MM.1S (cell line): ENCODE measurements around the gene MEP1A.
"Not testable (repeated sequence)": the region's sequence is repeated elsewhere in the genome, so short reads cannot be mapped to it uniquely, and the experiment has no call there.

ENCODE experiments used
- DNase-seq: peaks from one replicate; pipeline ENCODE4 v3.0.0-alpha.2; 2015
- H2AFZ ChIP-seq: fragments of 300-600 bp; sonication (generic); 2 replicates; pipeline ENCODE4 v1.6.0; 2016; ENCODE audit warnings: antibody characterized with exemption, low read length
- H3F3A ChIP-seq: fragments of 300-600 bp; sonication (generic); 2 replicates; pipeline ENCODE4 v1.6.1; 2016; ENCODE audit warnings: mild to moderate bottlenecking, antibody characterized with exemption, low read length, moderate library complexity, mixed read lengths; ENCODE audit not compliant: insufficient read depth
- H3K27ac ChIP-seq: fragments of 300-600 bp; sonication (generic); 2 replicates; pipeline ENCODE4 v1.5.1; 2016; ENCODE audit warnings: mild to moderate bottlenecking, low read length
- H3K27me3 ChIP-seq: fragments of 300-600 bp; sonication (generic); replicated peaks from 2 replicates; pipeline ENCODE4 v1.6.0; 2016; ENCODE audit warnings: low read length; ENCODE audit not compliant: insufficient read depth
- H3K36me3 ChIP-seq: fragments of 300-600 bp; sonication (generic); replicated peaks from 2 replicates; pipeline ENCODE4 v1.6.1; 2016; ENCODE audit warnings: mild to moderate bottlenecking, low read length, mixed read lengths; ENCODE audit not compliant: insufficient read depth
- H3K4me1 ChIP-seq: fragments of 300-600 bp; sonication (generic); 2 replicates; pipeline ENCODE4 v1.6.1; 2016; ENCODE audit warnings: low read length, mixed read lengths
- H3K4me2 ChIP-seq: fragments of 300-600 bp; sonication (generic); 2 replicates; pipeline ENCODE4 v1.6.0; 2016; ENCODE audit warnings: low read depth, low read length
- H3K4me3 ChIP-seq: fragments of 300-600 bp; sonication (generic); 2 replicates; pipeline ENCODE4 v1.5.1; 2016; ENCODE audit warnings: low read length, mixed read lengths
- H3K79me2 ChIP-seq: fragments of 300-600 bp; sonication (generic); 2 replicates; pipeline ENCODE4 v1.6.1; 2016; ENCODE audit warnings: mixed run types, low read length, mixed read lengths
- H3K9ac ChIP-seq: fragments of 300-600 bp; sonication (generic); 2 replicates; pipeline ENCODE4 v1.6.1; 2016; ENCODE audit warnings: low read length, mixed read lengths
- H3K9me2 ChIP-seq: fragments of 300-600 bp; sonication (generic); replicated peaks from 2 replicates; pipeline ENCODE4 v1.6.1; 2016; ENCODE audit warnings: mild to moderate bottlenecking, low read length, mixed read lengths; ENCODE audit not compliant: insufficient read depth
- H3K9me3 ChIP-seq: fragments of 300-600 bp; sonication (generic); replicated peaks from 2 replicates; pipeline ENCODE4 v1.6.1; 2016; ENCODE audit warnings: mild to moderate bottlenecking, low read length, mixed read lengths; ENCODE audit not compliant: insufficient read depth
- H4K20me1 ChIP-seq: fragments of 300-600 bp; sonication (generic); 2 replicates; pipeline ENCODE4 v1.6.1; 2016; ENCODE audit warnings: mild to moderate bottlenecking, low read length, moderate library complexity, mixed read lengths; ENCODE audit not compliant: insufficient read depth
- EZH2 ChIP-seq: fragments of 300-600 bp; sonication (generic); optimal IDR thresholded peaks from 2 replicates; pipeline ENCODE3; 2017; ENCODE audit warnings: low read depth, mild to moderate bottlenecking, antibody characterized with exemption, low read length, mixed read lengths
- EZH2phosphoT487 ChIP-seq: fragments of 300-600 bp; sonication (generic); IDR thresholded peaks from 2 replicates; pipeline ENCODE4 v1.6.1; 2018; ENCODE audit warnings: antibody characterized with exemption, low read length
- TF ChIP-seq, protein P1 (sequence below): fragments of 300-600 bp; sonication (generic); IDR thresholded peaks from 2 replicates; pipeline ENCODE4 v1.5.1; 2016; ENCODE audit warnings: antibody characterized with exemption, low read length, mixed read lengths

Gene MEP1A

GRCh38 chr6:46838033-46838432 lies 44.8 kb downstream of the MEP1A start:
- Histone ChIP-seq H3K36me3 (no peaks in the 10 kb centered on the region), H4K20me1 (no peaks in the 10 kb centered on the region), H2AFZ (no peak overlapping the region), H3K4me2 (no peak overlapping the region), H3K9me2 (no peaks in the 10 kb centered on the region), H3K9ac (no peak overlapping the region), H3K27me3 (no peaks in the 10 kb centered on the region), H3K9me3 (no peaks in the 10 kb centered on the region), H3K79me2 (no peaks in the 10 kb centered on the region), H3K4me3 (no peak overlapping the region), H3K4me1 (no peaks in the 10 kb centered on the region), H3F3A (no peaks in the 10 kb centered on the region), H3K27ac (no peak overlapping the region)
- DNase-seq = no peak
- TF ChIP-seq, protein P1, sequence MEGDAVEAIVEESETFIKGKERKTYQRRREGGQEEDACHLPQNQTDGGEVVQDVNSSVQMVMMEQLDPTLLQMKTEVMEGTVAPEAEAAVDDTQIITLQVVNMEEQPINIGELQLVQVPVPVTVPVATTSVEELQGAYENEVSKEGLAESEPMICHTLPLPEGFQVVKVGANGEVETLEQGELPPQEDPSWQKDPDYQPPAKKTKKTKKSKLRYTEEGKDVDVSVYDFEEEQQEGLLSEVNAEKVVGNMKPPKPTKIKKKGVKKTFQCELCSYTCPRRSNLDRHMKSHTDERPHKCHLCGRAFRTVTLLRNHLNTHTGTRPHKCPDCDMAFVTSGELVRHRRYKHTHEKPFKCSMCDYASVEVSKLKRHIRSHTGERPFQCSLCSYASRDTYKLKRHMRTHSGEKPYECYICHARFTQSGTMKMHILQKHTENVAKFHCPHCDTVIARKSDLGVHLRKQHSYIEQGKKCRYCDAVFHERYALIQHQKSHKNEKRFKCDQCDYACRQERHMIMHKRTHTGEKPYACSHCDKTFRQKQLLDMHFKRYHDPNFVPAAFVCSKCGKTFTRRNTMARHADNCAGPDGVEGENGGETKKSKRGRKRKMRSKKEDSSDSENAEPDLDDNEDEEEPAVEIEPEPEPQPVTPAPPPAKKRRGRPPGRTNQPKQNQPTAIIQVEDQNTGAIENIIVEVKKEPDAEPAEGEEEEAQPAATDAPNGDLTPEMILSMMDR = no peak
- TF ChIP-seq EZH2 = no peak
- no peak for TF ChIP-seq EZH2phosphoT487

GRCh38 chr6:46842252-46842846 lies 49.2 kb downstream of the MEP1A start:
- not testable (repeated sequence) for H3K4me2 ChIP-seq, H4K20me1 ChIP-seq, H3F3A ChIP-seq, H3K36me3 ChIP-seq, DNase-seq, H2AFZ ChIP-seq, H3K4me1 ChIP-seq, H3K9me3 ChIP-seq, H3K27ac ChIP-seq, H3K27me3 ChIP-seq, H3K4me3 ChIP-seq, H3K9me2 ChIP-seq, H3K9ac ChIP-seq, H3K79me2 ChIP-seq

DNA sequence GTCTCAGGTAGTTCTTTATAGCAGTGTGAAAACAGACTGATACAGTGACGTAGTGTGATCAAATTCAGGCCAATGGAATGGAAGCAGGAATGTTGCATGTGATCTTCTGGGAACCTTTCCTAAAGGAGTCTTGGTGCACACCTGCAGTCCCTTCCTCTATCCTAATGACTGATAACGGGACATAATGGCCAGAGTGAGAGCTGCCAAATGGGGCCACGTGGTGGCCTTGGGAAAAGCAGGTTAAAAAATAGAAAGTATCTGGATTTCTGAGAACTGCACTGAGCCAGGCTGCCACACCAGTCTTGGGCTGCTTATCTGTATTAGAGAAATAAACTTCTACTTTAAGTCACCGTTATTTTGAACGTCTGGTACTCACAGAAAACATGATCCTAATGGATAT lies 51.9 kb downstream of the MEP1A start:
- H3K36me3 ChIP-seq = no peaks in the 10 kb centered on the region
- H3K4me2 ChIP-seq = no peak overlapping the region
- no peaks in the 10 kb centered on the region for H3K27me3 ChIP-seq
- H3F3A ChIP-seq = no peaks in the 10 kb centered on the region
- no peaks in the 10 kb centered on the region for H3K79me2 ChIP-seq
- no peaks in the 10 kb centered on the region for H4K20me1 ChIP-seq
- H3K27ac ChIP-seq = no peak overlapping the region
- H3K4me1 ChIP-seq = no peaks in the 10 kb centered on the region
- no peak for DNase-seq
- no peak overlapping the region for H3K9ac ChIP-seq
- no peaks in the 10 kb centered on the region for H3K9me2 ChIP-seq
- H2AFZ ChIP-seq = no peak overlapping the region
- H3K9me3 ChIP-seq = no peaks in the 10 kb centered on the region
- no peak overlapping the region for H3K4me3 ChIP-seq
- TF ChIP-seq EZH2 (no peak), EZH2phosphoT487 (no peak)
- TF ChIP-seq, protein P1 = no peak

DNA sequence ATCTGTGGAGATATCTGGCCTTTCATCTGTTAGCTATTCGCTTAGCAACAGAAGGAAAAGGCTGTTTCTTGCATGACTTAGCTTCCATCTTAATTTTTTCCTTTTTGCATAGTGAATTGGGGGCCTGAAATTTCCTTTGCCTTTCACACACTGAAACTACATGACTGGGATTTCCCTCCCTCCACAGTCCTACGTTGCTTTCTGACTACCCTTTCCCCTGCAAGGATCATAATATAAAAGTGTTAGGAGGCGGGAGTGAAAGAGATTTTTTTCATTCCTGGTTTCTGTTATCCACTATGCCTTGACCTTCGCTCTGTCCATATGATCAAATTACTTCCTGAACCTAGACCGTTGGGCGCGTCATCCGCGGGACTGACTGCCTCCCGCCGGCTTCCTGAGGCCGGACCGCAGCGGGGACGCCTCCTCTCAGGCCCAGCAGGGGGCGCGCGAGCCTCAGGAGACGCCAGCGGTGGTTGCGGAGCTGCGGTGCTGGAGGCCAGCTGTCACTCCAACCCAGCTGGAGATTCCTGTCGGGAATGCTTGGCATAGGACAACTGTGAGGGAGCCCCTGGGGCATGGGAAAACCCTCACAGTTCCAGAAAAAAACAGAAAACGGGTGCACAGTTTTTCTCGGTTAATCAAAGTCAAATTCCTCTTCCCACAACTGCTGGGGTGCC lies 55.6 kb downstream of the MEP1A start:
- no peaks in the 10 kb centered on the region for H3K9me3 ChIP-seq
- H3F3A ChIP-seq = no peaks in the 10 kb centered on the region
- H3K4me3 ChIP-seq = no peak overlapping the region
- no peaks in the 10 kb centered on the region for H3K9me2 ChIP-seq
- peak; percentile 56 for DNase-seq
- H3K27me3 ChIP-seq = no peaks in the 10 kb centered on the region
- H3K4me2 ChIP-seq = peak overlapping the region; percentile 14; the same call in 1 of the 2 replicates
- H2AFZ ChIP-seq = no peak overlapping the region
- H3K36me3 ChIP-seq = no peaks in the 10 kb centered on the region
- no peak overlapping the region for H3K27ac ChIP-seq
- no peak overlapping the region for H3K9ac ChIP-seq
- no peaks in the 10 kb centered on the region for H4K20me1 ChIP-seq
- TF ChIP-seq EZH2 = no peak
- TF ChIP-seq, protein P1 = peak; percentile 92
- no peaks in the 10 kb centered on the region for H3K4me1 ChIP-seq
- no peaks in the 10 kb centered on the region for H3K79me2 ChIP-seq
